Brain pericyte (primary cell): ENCODE measurements around the gene RMND1.
"Not testable (repeated sequence)": the region's sequence is repeated elsewhere in the genome, so short reads cannot be mapped to it uniquely, and the experiment has no call there.

Experiments used
- DNase-seq: peaks from one replicate; pipeline ENCODE4 v3.0.0-alpha.2; 2012; ENCODE audit warnings: low read depth, low spot score

RMND1 gene

GRCh38 chr6:151452750-151453427, 963 bp upstream of the RMND1 start:
- DNase-seq: no peak

- no peak for DNase-seq
These were observed 443 bp downstream of the RMND1 start for GRCh38 chr6:151451417-151451949.

DNA sequence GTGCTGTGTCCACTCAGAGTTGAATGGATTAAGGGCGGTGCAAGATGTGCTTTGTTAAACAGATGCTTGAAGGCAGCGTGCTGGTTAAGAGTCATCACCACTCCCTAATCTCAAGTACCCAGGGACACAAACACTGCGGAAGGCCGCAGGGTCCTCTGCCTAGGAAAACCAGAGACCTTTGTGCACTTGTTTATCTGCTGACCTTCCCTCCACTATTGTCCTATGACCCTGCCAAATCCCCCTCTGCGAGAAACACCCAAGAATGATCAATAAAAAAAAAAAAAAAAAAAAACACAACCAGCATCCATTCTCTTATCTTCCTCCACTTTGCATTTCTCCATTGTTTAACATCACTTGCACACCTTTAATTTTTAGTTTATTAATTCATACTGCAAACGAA, 998 bp downstream of the RMND1 start:
- not testable (repeated sequence) for DNase-seq

- no peak for DNase-seq
These were observed 3.3 kb downstream of the RMND1 start for GRCh38 chr6:151448623-151449022.

DNA sequence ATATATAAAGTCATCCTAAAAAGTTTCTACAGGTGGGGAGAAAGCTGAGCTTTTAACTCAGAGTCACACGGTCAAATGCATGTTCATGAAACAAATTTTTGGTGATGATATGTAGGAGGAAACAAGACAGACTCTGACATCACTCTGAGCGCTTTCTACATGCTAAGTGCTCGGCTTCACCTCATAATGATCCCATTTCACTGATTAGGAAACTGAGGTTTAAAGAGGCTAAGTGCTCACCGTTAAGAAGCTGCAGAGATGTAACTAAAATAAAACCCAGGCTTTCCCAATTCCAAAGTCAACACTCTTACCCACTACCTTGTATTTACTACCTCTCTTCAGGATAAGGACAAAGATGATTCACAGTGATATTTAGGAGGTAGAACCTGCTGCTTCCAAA, 4.7 kb downstream of the RMND1 start:
- DNase-seq: no peak

DNA sequence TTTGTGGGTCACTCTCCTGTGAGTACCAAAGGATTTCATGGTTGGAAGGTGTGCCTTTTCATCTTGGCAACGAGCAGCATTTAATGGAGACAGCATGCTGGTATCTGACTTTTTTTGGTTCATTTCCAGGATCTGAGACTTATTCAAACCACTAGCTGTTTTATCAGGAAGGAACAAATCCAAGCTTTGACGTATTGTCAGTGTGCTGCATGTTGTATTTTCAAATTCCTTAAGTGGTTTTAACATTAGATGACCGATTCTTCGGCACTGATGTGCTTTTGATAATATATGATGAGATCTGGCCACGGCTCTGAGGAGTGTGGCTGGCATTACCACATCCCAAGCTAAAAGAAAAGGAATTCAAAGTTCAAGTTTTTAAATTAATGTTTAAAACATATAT, 6.4 kb downstream of the RMND1 start:
- no peak for DNase-seq

DNA sequence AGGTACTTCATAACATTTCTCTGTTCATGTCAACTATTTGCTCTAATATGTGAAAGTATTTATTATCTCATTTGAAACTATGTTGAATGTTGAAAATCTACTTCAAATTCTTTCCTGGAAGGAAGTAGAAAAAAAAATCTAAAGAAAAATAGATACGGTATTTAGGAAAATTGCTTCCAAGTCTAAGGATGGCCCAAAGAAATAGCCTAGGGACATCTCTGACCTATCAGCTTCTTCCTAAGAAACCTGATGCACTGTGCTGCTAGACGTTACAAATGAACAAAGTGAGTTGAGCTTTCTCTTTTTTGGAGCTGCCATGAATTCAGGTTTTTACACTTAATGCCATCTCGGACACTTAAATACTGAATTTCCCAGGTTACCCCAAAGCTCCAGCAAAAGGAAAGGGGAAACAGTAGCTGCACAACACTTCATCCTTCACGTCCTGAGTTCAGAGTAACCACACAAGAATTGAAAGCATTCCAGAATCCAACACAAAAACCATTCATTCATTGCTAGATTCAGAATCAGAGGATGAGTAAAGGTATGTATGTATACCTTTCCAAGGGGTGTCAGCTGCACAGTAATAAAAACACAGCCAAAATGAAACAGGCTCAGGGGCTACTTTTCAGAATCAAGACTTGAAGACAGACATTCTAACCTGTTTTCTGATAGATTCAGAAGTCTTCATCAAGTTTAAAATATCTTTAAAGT, 7.9 kb downstream of the RMND1 start:
- DNase-seq: no peak

DNA sequence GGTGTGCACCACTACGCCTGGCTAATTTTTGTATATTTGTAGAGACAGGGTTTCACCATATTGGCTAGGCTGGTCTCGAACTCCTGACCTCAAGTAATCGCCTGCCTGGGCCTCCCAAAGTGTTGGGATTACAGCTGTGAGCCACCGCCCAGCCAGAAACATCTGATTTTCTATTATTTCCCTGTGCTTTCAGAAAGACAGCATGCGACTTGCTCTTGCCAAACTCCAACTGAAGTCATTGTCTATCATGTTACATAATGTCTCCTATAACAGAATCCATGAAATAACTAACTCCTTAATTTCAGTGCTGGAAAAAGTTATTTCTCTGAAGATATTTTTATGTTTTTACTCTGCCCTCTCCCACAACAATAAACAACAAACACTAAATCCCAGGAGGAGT, 8.5 kb downstream of the RMND1 start:
- no peak for DNase-seq

- no peak for DNase-seq
These were observed 9.6 kb downstream of the RMND1 start for GRCh38 chr6:151442371-151442770.

GRCh38 chr6:151441390-151442166, 10.3 kb downstream of the RMND1 start:
- no peak for DNase-seq

GRCh38 chr6:151440930-151441329, 11.0 kb downstream of the RMND1 start:
- DNase-seq: no peak

DNA sequence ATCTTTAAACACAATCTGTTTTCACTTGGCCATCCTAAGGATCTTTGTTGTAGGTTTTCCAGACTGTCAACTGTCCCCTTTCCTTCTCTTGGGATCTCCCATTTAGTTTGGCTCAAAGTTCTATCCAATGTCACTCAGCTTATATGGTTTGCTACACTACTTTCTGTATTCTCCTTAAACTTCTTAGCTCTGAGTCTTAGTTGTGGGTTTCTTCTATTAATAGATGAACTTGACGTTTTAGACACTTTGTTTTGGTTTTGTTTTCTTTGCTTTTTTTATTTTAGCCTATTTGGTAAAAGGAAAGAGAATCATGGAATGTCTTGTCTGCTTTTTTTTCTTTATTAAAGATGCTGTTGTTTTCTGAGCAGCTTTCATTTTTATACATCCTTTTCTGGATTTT, 11.4 kb downstream of the RMND1 start:
- no peak for DNase-seq

GRCh38 chr6:151437401-151437800, 14.5 kb downstream of the RMND1 start:
- DNase-seq: no peak

GRCh38 chr6:151436802-151437201, 15.1 kb downstream of the RMND1 start:
- no peak for DNase-seq

DNA sequence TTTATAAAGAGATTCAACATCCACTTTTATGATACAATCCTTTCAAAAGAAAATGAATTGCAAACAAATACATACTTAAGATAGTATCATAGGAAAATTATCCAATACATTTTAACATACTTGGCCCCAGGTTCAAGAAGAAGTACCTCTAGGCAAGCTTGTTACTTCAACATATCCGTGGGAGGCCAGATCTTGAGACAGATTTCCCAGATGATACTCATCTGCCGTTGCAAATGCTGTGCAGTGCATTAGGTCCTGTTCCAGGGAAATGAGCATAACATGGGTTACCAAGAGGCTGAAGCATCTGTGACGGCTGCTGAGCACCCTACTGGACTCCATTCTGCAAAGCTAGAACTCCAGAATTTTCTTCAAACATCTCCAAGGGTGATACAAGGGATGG, 15.6 kb downstream of the RMND1 start:
- no peak for DNase-seq

GRCh38 chr6:151434369-151434768, 17.6 kb downstream of the RMND1 start:
- no peak for DNase-seq

GRCh38 chr6:151432651-151433050, 19.3 kb downstream of the RMND1 start:
- no peak for DNase-seq

- DNase-seq: no peak
These were observed 20.6 kb downstream of the RMND1 start for GRCh38 chr6:151431337-151431736.

GRCh38 chr6:151430886-151431285, 21.0 kb downstream of the RMND1 start:
- no peak for DNase-seq

- no peak for DNase-seq
These were observed 23.7 kb downstream of the RMND1 start for GRCh38 chr6:151428093-151428735.

GRCh38 chr6:151425561-151425960, 26.4 kb downstream of the RMND1 start:
- DNase-seq: no peak

DNA sequence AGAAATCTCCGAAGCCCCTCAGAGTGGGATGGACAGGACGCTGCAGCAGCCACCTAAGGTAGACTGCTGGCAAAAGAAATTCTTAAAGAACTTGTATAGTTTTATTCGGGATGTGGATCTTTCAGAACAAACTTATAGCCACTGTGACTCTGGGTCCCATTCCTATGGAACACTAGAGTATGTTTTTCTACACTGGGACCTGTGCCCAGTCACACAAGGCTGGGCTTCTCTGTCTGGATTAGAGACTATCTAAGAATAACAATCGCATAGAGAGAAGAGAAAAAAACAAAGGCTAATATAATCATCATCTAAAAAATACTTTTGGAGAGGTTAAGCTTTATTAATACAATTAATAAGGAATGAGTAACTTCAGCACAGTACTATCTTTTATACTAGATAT, 28.9 kb downstream of the RMND1 start:
- DNase-seq: no peak
